Upper lobe of left lung (tissue), 6 donors: ENCODE results near the gene ZNF787. TPM values are rescaled to one million over a fixed set of nuclear protein-coding genes. Genes with fewer than 3 reads are reported as not detected.
A peak's percentile ranks its signal among the peaks of the same experiment; 100 is the strongest.

Experiments
- ATAC-seq, 2 donors: fragments of 200-7000 bp; cut with Tn5 transposase; one replicate each; pipeline ENCODE4 v1.9.1; 2022; ENCODE audit warnings: mild to moderate bottlenecking in 2 of 2, moderate library complexity in 2 of 2; ENCODE audit not compliant: low FRiP score in 2 of 2
- DNase-seq, 2 donors: peaks; one replicate each; pipeline ENCODE4 v3.0.0-alpha.2; 2019 to 2020
- H3K27ac ChIP-seq, 4 donors: fragments of 200-600 bp; sonication (generic); one replicate each; pipeline ENCODE4 v1.5.1; 2016 to 2019
- H3K27me3 ChIP-seq, 4 donors: fragments of 200-600 bp; sonication (generic); one replicate each; pipeline ENCODE4 v1.5.1; 2017 to 2019
- H3K36me3 ChIP-seq, 4 donors: fragments of 200-600 bp; sonication (generic); one replicate each; pipeline ENCODE4 v1.5.1; 2016 to 2019
- H3K4me1 ChIP-seq, 4 donors: fragments of 200-600 bp; sonication (generic); one replicate each; pipeline ENCODE4 v1.5.1; 2018 to 2019
- H3K4me3 ChIP-seq, 4 donors: fragments of 200-600 bp; sonication (generic); one replicate each; pipeline ENCODE4 v1.5.1; 2017 to 2019; ENCODE audit warnings: mild to moderate bottlenecking in 2 of 4, moderate library complexity in 1 of 4
- H3K9me3 ChIP-seq, 4 donors: fragments of 200-600 bp; sonication (generic); one replicate each; pipeline ENCODE4 v1.5.1; 2018 to 2019
- CTCF ChIP-seq, 6 experiments: fragments of 450-650 bp in 4 of 6; fragments of 200-600 bp in 2 of 6; sonication (generic) in 2 of 6; IDR thresholded peaks; one replicate each; pipeline ENCODE4 v1.5.1; 2016 to 2019; ENCODE audit warnings: antibody characterized with exemption in 6 of 6
- EP300 ChIP-seq, 4 donors: sonication (generic); formaldehyde crosslinking; IDR thresholded peaks; one replicate each; pipeline ENCODE4 v1.5.1; 2017; ENCODE audit warnings: antibody characterized with exemption in 4 of 4, control low read depth in 2 of 4
- POLR2A ChIP-seq, 4 donors: fragments of 450-650 bp; IDR thresholded peaks; one replicate each; pipeline ENCODE4 v1.5.1; 2016 to 2017; ENCODE audit warnings: antibody characterized with exemption in 4 of 4, mild to moderate bottlenecking in 2 of 4
- POLR2AphosphoS5 ChIP-seq, 2 donors: sonication (generic); formaldehyde crosslinking; IDR thresholded peaks; one replicate each; pipeline ENCODE4 v1.5.1; 2017; ENCODE audit warnings: antibody characterized with exemption in 2 of 2
- WGBS, 2 donors: methylation state at CpG; one replicate each; pipeline ENCODE4 v1.1.5; 2017 to 2018; 5-methylcytosine and 5-hydroxymethylcytosine counted together
- total RNA-seq, 6 donors: library from RNA; depleted of rRNA in 4 of 6; stranded (reverse); fragments of >200 nt in 4 of 6; gene quantifications; one replicate each; pipeline versions ENCODE4 v1.1.0 to v1.2.1, GENCODE V29; 2016 to 2021
- donor health status: DM: no; HTN: no; CAD: no; lungs with moderate emphysema.
- donor health status: DM: no; HTN: yes; CAD: no; lungs with severe emphysema.

ZNF787 gene
- total RNA-seq, 6 donors from 2014 or later = 20.5 to 45.4 (median 35.8) TPM

DNA sequence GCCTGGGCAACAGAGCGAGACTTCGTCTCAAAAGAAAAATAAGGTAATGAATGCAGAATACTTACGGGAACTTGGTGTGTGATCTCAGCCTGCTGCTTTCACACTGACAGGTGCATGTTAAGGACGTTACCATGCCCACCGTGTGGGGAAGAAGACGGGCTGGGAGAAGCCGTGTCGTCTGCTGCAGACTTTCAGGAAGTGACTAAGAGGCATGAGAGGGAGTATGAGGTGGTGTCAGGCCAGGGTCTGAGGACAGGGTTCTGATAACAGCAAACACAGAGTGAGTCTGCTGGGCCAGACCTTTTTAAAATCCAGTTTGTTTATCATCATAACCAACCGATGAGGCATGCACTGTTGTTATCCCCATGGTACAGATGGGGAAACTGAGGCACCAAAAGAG lies 41.2 kb upstream of the ZNF787 start:
- ATAC-seq = no peak

GRCh38 chr19:56161534-56161933 lies 40.4 kb upstream of the ZNF787 start:
- Histone ChIP-seq H3K9me3 (no peaks in the 10 kb centered on the region), H3K27ac (no peak overlapping the region), H3K4me1 (peaks cover 4 to 8% (median 8%) of the 10 kb centered on the region in 4 donors), H3K36me3 (peaks cover 0 to 40% (median 23%) of the 10 kb centered on the region in 4 donors), H3K4me3 (no peak overlapping the region), H3K27me3 (no peaks in the 10 kb centered on the region)
- TF ChIP-seq CTCF (IDR thresholded peaks at IDR 0.05) (no peak), POLR2AphosphoS5 (IDR thresholded peaks at IDR 0.05) (no peak), POLR2A (IDR thresholded peaks at IDR 0.05) (no peak), EP300 (IDR thresholded peaks at IDR 0.05) (no peak)
- 96 to 98% methylated on average over 7 to 10 of the region's 11 CpGs for WGBS, 2 donors
- ATAC-seq = no peak
- DNase-seq = peak in 1 of 2 donors; percentile 53

More for the DNA sequence above, 41.2 kb upstream of the ZNF787 start:
- peaks cover 0 to 34% (median 21%) of the 10 kb centered on the region in 4 donors for H3K36me3 ChIP-seq
- no peak overlapping the region for H3K4me3 ChIP-seq
- no peaks in the 10 kb centered on the region for H3K27me3 ChIP-seq
- H3K27ac ChIP-seq = no peak overlapping the region
- H3K9me3 ChIP-seq = no peaks in the 10 kb centered on the region
- H3K4me1 ChIP-seq = peaks cover under 1 to 7% (median 2%) of the 10 kb centered on the region in 4 donors
- 69% methylated on average over 9 of the region's 9 CpGs for WGBS, 2 donors
- DNase-seq = no peak
- no peak for TF ChIP-seq POLR2A (IDR thresholded peaks at IDR 0.05)
- no peak for TF ChIP-seq POLR2AphosphoS5 (IDR thresholded peaks at IDR 0.05)
- no peak for TF ChIP-seq EP300 (IDR thresholded peaks at IDR 0.05)
- TF ChIP-seq CTCF (IDR thresholded peaks at IDR 0.05) = no peak

DNA sequence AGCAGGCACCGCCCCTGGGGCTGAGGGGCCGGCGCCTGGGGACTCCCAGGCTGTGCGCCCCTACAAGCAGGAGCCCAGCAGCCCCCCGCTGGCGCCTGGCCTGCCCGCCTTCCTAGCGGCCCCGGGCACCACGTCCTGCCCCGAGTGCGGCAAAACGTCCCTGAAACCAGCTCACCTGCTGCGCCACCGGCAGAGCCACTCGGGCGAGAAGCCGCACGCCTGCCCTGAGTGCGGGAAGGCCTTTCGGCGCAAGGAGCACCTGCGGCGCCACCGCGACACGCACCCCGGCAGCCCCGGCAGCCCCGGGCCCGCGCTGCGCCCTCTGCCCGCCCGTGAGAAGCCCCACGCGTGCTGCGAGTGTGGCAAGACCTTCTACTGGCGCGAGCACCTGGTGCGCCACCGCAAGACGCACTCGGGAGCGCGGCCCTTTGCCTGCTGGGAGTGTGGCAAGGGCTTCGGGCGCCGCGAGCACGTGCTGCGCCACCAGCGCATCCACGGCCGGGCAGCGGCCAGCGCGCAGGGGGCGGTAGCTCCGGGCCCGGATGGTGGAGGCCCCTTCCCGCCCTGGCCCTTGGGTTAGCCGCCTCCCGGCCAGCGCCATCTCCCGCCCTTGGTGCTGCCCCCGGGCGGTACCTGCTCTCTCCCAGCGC lies 38.7 kb upstream of the ZNF787 start:
- no peak overlapping the region for H3K27ac ChIP-seq
- peaks cover 7 to 15% (median 10%) of the 10 kb centered on the region in 4 donors for H3K4me1 ChIP-seq
- TF ChIP-seq CTCF (IDR thresholded peaks at IDR 0.05) = no peak
- TF ChIP-seq EP300 (IDR thresholded peaks at IDR 0.05) = no peak
- TF ChIP-seq POLR2A (IDR thresholded peaks at IDR 0.05) = no peak
- no peak for TF ChIP-seq POLR2AphosphoS5 (IDR thresholded peaks at IDR 0.05)
- H3K36me3 ChIP-seq = peaks cover 0 to 54% (median 27%) of the 10 kb centered on the region in 4 donors
- no peaks in the 10 kb centered on the region for H3K9me3 ChIP-seq
- 96 to 97% methylated on average over 44 to 61 of the region's 69 CpGs for WGBS, 2 donors
- DNase-seq (peak in 1 of 2 donors; percentile 77), ATAC-seq (no peak)
- no peaks in the 10 kb centered on the region for H3K27me3 ChIP-seq
- H3K4me3 ChIP-seq = no peak overlapping the region

- ATAC-seq (no peak), DNase-seq (no peak)
- Histone ChIP-seq H3K4me3 (no peak overlapping the region), H3K9me3 (no peaks in the 10 kb centered on the region), H3K27ac (no peak overlapping the region), H3K4me1 (peaks cover 7 to 15% (median 10%) of the 10 kb centered on the region in 4 donors), H3K27me3 (no peaks in the 10 kb centered on the region), H3K36me3 (peaks cover 0 to 56% (median 27%) of the 10 kb centered on the region in 4 donors)
- TF ChIP-seq POLR2A (IDR thresholded peaks at IDR 0.05) (no peak), CTCF (IDR thresholded peaks at IDR 0.05) (no peak), EP300 (IDR thresholded peaks at IDR 0.05) (no peak), POLR2AphosphoS5 (IDR thresholded peaks at IDR 0.05) (no peak)
- 96% methylated on average over 9 of the region's 9 CpGs for WGBS, 2 donors
Measured at GRCh38 chr19:56159009-56159559, 38.0 kb upstream of the ZNF787 start.
